Hematopoietic multipotent progenitor cell treated with erythropoietin and hydrocortisone succinate and interleukin-3 and kit ligand, for 17 days (in vitro differentiated cells): ENCODE data around the gene KCNAB1.
"Not testable (repeated sequence)": the region's sequence is repeated elsewhere in the genome, so short reads cannot be mapped to it uniquely, and the experiment has no call there.

ENCODE experiments used
- DNase-seq: peaks from one replicate; pipeline ENCODE4 v3.0.0-alpha.2; 2015; ENCODE audit warnings: low spot score

KCNAB1 gene

DNA sequence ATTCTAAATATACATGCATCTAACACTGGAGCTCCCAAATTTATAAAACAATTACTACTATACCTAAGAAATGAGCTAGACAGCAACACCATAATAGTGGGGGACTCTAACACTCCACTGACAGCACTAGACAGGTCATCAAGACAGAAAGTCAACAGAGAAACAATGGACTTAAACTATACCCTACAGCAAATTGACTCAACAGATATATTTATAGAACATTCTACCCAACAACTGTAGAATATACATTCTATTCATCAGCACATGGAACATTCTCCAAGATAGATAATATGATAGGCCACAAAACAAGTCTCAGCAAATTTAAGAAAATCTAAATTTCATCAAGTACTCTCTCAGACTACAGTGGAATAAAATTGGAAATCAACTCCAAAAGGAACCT lies 102.0 kb downstream of the KCNAB1 start:
- not testable (repeated sequence) for DNase-seq

- DNase-seq: not testable (repeated sequence)
Measured at GRCh38 chr3:156224046-156224445, 103.7 kb downstream of the KCNAB1 start.

- DNase-seq: no peak
Measured at GRCh38 chr3:156226676-156227420, 106.5 kb downstream of the KCNAB1 start.

- DNase-seq: no peak
Measured at GRCh38 chr3:156227704-156228103, 107.3 kb downstream of the KCNAB1 start.

DNA sequence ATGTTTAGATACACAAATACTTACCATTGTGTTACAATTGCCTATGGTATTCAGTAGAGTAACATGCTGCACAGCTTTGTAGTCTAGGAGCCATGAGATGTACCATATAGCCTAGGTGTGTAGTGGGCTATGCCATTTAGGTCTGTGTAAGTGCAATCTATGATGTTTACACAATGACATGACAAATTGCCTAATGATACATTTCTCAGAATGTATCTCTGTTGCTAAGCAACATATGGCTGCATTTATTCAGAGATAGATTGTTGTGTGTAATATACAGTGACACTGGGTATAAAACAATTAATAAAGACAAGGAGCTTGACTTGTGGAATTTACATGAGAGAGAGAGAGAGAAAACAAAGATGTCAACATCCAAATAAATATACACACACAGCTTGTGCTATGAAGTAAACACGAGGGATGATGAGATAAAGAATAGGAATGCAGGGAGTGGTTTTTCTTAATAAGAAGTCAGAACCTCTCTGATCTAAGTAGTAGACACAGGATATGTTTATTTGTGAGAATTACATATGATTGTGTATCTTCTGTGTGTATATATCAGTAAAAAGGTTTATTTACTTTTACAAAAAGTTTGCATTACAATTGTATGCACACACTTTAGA lies 110.0 kb downstream of the KCNAB1 start:
- DNase-seq: no peak

DNA sequence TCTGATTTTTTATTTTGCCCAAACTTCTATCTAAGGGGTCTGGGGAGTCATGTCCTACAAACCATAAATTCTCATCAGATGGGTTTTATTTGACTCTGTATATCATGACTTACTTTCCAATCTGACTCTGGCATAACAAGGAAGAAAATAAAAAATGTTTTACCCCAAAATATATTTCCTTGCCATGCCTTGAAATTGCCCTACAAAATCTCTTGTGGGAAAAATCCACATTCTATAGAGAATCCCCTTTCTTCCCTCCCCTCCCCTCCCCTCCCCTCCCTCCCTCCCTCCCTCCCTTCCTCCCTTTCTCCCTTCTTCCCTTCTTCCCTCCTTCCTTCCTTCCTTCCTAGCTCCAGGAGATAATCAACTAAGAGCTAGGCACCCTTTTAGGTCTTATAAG lies 110.8 kb downstream of the KCNAB1 start:
- DNase-seq: not testable (repeated sequence)

- no peak for DNase-seq
Measured at GRCh38 chr3:156233876-156234275, 113.5 kb downstream of the KCNAB1 start.

GRCh38 chr3:156236556-156237260 lies 116.3 kb downstream of the KCNAB1 start:
- no peak for DNase-seq

DNA sequence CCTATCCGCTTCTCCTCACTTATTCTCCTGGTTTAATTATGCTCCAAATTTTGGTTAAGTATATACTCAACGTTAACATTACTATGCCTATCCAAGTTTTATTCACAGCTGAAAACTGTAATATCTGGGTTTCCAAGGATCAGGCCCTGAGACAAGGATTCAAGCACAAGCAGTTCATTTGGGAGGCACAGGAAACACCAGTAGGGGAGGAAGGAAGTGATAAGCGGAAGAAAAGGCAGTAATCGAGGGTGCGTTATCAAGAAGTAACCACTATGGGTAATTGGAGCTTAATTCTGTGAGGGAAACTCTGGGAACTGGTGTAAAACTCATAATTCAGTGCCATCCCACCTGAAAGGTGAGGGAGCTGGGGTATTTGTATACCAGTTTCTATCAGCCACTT lies 120.3 kb downstream of the KCNAB1 start:
- DNase-seq: no peak

DNA sequence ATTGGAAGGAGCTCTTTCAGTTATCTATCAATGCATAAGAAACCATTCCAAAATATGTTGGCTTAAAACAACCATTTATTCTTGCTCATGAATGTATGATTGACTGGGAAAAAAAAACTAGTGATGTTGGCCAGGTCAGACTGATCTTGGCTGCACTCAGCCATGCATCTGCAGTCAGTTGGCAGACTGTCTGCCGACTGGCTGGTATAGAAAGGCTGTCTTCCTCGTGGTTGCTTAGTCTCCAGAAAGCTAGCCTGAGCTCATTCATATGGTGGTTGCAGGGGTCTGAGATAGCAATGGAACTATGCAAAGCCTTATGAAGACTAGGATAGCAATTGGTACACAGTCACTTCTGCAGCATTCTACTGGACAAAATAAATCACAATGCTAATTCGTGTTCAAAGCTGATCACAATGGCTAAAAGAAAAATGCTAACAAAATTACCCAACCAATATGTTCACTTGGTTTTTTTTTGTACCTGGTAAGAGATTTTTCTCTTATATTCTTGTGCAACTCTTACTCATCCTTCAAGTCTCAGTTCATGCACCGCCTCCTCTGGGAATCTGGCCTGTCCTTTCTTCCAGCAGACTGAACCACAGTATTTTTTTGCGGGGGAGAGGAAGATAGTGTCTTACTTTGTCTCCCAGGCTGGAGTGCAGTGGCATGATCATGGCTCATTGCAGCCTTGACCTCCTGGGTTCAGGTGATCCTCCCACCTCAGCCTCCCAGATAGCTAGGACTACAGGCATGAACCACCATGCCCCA lies 126.8 kb downstream of the KCNAB1 start:
- no peak for DNase-seq

- DNase-seq: no peak
Measured at GRCh38 chr3:156250550-156250949, 130.2 kb downstream of the KCNAB1 start.

- no peak for DNase-seq
Measured at GRCh38 chr3:156251424-156251823, 131.0 kb downstream of the KCNAB1 start.

DNA sequence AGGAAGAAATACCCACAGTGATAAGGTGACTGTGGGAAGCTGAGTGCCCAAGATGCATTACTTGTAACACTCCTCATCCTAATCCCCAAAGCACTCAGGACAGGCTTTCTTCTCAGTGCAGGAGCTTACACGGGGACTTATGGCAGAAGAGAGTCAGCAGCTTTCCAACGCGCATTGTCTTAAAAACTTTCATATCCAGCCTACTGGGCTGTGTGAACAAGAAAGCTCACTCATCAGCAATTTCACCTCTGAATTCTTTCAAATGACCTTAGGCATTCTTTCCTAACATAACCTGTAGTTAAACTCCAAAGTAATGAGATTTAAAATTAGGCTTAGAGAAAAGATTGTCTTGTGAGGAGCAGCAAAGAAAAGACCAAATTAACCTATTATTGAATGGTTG lies 132.3 kb downstream of the KCNAB1 start:
- no peak for DNase-seq

DNA sequence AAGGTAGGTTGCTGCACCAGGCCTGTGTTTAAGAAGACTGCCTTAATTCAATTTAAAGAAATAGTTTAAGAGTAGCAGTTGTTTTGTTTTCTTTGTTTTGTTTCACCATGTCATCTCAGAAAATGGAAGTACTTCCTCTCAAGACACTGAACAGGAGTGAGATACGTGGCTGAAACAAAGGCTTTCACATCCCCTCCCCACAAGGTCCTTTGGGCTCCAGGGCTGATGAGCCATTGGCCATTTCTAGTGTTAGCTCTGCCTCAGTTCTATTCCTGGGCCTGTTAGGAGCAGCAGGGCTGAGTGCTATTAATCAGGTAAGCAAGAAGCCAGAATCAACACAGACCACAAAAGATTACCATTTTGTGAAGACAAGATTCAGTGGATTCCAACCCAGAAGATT lies 132.8 kb downstream of the KCNAB1 start:
- DNase-seq: no peak

- DNase-seq: no peak
Measured at GRCh38 chr3:156256256-156256655, 135.9 kb downstream of the KCNAB1 start.

DNA sequence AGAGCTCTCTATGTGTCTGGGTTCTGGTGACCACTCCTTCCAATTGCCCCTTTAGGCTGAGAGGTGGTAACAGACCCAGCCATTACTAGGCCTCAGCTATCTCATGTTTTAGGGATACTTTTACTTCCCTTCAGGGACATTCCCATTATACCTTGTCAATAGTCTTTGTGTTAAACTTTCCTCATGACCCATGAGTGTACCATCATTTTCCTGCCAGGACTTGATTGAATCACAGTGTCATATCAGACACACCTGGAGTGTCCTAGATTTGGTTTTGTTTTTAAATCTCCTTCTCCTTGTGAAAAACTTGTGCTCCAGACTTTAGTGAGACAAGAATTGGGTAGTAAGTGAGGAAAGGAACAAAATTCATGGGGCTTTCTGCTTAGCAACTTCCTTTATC lies 136.6 kb downstream of the KCNAB1 start:
- no peak for DNase-seq

DNA sequence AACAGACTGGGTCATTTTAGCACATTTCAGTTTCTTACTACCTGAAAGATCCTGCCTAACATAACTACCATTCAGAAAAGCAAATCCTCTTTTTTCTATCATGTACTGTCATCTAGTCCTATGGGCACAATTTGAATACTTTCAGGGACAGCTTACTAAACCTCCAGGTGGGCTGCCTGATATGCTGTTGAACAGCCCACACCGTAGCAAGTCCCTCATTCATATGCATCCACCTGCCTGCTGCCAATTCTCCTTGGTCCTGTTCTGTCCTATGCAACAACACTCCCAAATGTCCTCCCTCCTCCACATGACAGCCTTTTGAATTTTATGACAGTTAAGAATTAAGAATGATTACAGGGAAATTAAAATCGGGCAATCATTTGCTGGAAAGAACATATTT lies 137.9 kb downstream of the KCNAB1 start:
- DNase-seq: no peak

DNA sequence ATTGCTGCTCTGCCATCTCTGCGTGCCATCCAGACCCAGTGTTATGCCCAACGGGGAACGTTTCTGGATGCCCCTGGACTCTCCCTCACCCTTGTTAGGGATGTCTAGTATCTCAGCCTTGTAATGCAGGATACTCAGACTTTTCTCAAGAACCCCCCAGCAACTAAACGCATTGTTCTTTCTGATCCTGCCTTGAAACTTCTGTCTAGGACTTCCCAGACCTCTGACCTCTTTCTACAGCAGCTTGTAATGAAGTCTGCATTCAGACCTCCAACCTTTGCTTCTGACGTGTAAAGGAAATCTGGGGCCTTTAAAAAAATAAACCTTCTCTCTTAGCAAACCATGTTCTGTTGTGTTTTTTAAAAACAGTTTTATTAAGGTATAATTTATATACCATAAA lies 139.5 kb downstream of the KCNAB1 start:
- DNase-seq: no peak

DNA sequence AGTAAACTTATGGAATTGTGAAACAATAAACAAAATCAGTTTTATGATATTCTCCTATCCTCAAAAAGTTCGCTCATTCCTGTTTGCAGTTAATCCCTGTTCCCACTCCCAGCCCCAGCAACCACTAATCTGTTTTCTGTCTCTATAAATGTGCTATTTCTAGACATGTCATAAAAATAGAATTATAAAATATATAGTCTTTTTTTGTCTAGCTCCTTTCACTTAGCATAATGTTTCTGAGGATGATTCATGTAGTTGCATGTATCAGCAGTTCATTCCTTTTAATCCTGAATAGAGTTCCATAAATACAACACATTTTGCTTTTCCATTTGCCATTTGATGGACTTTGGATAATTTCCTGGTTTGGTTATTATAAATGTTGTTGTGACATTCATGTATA lies 140.0 kb downstream of the KCNAB1 start:
- DNase-seq: no peak

DNA sequence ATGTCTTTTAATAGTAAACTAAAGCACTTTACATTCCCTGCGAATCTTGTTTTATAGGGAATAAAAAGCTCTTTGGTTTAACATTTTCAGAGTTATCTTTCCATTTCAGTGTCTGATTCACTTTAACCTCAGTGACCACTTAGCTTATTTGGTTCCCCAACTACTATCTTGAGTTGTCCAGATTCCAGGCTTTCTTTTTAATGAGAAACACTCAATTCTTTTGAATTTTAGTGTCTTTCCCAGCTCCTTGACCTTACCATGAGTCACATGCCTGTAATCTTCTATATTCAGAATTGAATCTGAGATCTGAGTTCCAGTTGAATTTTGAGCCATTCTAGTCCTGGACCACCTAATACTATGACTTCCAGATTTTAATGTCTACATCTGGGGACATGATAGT lies 144.4 kb downstream of the KCNAB1 start:
- DNase-seq: no peak

GRCh38 chr3:156271508-156271907 lies 151.1 kb downstream of the KCNAB1 start:
- no peak for DNase-seq

DNA sequence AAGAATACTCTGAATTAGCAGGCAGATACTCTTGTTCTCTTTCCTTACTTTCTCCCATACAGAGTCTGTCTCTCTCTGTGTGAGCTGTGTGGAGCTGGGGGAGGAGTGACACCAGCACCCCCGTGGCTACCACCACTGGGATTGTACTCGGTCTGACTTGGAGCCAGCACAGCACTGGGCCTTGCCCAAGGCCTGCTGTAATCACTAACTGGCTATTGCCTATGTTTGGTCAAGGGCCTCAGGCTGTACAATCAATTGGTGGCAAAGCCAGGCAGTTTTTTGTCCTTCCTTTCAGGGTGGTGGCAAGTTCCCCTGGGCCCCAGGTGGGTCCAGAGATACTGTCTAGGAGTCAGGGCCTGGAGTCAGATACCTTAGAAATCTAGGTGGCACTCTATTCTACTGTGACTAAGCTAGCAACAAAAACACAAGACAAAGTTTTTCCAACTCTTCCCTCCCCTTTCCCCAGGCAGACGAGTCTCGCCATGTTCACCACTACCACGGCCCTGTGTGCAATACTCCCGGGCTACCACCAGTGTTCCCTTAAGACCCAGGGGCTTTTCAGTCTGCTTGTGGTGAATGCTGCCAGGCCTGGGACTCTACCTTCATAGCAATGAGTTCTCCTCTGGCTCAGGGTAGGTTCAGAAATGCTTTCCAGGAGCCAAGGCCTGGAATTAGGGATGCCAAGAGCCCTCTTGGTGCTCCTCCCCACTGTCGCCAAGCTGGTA lies 151.8 kb downstream of the KCNAB1 start:
- no peak for DNase-seq
